ENCODE measurements around the gene ELP6. TPM values are rescaled to one million over a fixed set of nuclear protein-coding genes. Genes with fewer than 3 reads are reported as not detected.
A peak's percentile ranks its signal among the peaks of the same experiment; 100 is the strongest.

ELP6 gene
- total and polyA plus RNA-seq, 9 of the 15 experiments (the other 6 are each of a cell fraction or from before 2014, with no cell fraction given) = 76.9 to 198 (median 83.3) TPM

GRCh38 chr3:47475570-47476329, 37.8 kb downstream of the ELP6 start, which contains the start of gene SCAP (continued):
- TF ChIP-seq GABPA (tag; conservative IDR thresholded peaks at IDR 0.05; ENCODE audit: low read depth) (peak; percentile 70), FOXM1 (IDR thresholded peaks at IDR 0.05; ENCODE audit: low read depth) (no peak), FOXM1 (CRISPR knock-in tag; IDR thresholded peaks at IDR 0.05; ENCODE audit: low read depth) (peak; percentile 97), FOXK2 (conservative IDR thresholded peaks at IDR 0.05 in 1 of 2, IDR thresholded peaks at IDR 0.05 in 1 of 2; ENCODE audit: low read depth in 2 of 2) (peak in 1 of 2 experiments; percentile 84; a peak in 3 of 4 replicates), AFF4 (CRISPR knock-in tag; IDR thresholded peaks at IDR 0.05) (no peak; the same call in none of the 2 replicates), ERF (CRISPR knock-in tag; IDR thresholded peaks at IDR 0.05) (peak; percentile 61; the same call in 1 of the 2 replicates), GMEB1 (CRISPR knock-in tag; IDR thresholded peaks at IDR 0.05) (peak; percentile 98), YY1 (IDR thresholded peaks at IDR 0.05; ENCODE audit: borderline replicate concordance in 1 of 3, control insufficient read depth in 1 of 3, extremely low read depth in 1 of 3, insufficient read depth in 3 of 3, insufficient read length in 1 of 3, insufficient replicate concordance in 2 of 3, low read depth in 1 of 3, low read length in 2 of 3) (peak in 2 of 3 experiments; percentile 79 to 90), ZBTB26 (CRISPR knock-in tag; IDR thresholded peaks at IDR 0.05) (no peak), THRB (CRISPR knock-in tag; conservative IDR thresholded peaks at IDR 0.05) (0 out of 2 replicates have a peak, but pooled peaks have one; percentile 67), ZBTB1 (CRISPR knock-in tag; IDR thresholded peaks at IDR 0.05; ENCODE audit: borderline replicate concordance, low read depth) (peak; percentile 94), CBFA2T3 (IDR thresholded peaks at IDR 0.05) (no peak), SOX6 (IDR thresholded peaks at IDR 0.05) (peak; percentile 77; the same call in 1 of the 2 replicates), SREBF1 (IDR thresholded peaks at IDR 0.05; ENCODE audit: borderline replicate concordance, low read depth, low read length) (peak; percentile 96), PTTG1 (tag; IDR thresholded peaks at IDR 0.05; ENCODE audit: low read depth) (no peak), ATF3 (IDR thresholded peaks at IDR 0.05) (no peak), ATF3 (CRISPR knock-in tag; conservative IDR thresholded peaks at IDR 0.05) (peak; percentile 72; the same call in 1 of the 2 replicates)
